Limb (tissue), 2 donors: Measurements from ENCODE around the gene RALGAPA2.

Experiments used
- DNase-seq, 2 donors: peaks; one replicate each; pipeline ENCODE4 v3.0.0-alpha.2; 2016; ENCODE audit errors: extremely low spot score in 2 of 2

Gene RALGAPA2

GRCh38 chr20:20407891-20408805 lies 304.3 kb downstream of the RALGAPA2 start:
- DNase-seq: peak in 1 of 2 donors; percentile 51

DNA sequence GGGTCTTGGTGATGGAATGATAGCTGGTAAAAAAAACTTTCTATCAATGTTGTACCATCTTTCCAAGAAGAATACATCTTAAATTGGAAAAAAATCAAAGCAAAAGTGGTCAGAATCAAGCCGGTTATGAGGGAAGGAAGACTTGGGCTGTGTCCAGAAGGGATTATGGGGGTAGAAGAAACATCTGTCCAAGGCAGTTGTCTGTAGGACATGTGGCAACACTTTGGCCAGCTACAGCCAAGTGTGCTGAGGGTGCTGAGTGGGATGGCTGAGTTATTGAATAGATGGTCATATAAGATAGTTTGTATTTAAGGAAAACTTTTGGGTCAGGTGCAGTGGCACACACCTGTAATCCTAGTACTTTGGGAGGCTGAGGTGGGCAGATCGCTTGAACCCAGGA lies 306.1 kb downstream of the RALGAPA2 start:
- no peak for DNase-seq

DNA sequence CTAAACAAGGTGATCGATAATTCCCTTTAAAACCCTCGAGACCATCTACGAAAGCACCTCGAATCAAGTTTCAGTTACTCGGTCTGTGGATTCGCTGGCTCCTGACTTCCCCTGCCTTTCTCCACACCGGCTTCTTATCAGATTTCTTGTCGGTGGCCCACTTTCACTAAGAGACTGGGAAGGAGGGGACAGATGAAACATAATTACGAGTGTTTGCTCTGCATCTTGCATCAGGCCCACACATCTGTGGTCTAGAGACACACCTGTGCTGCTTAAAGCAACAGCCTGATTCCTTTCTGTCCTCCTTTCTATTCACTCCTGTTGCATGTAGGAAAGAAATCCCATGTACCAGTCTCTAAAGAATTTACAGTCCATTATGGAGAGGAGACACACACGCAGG lies 306.8 kb downstream of the RALGAPA2 start:
- no peak for DNase-seq

DNA sequence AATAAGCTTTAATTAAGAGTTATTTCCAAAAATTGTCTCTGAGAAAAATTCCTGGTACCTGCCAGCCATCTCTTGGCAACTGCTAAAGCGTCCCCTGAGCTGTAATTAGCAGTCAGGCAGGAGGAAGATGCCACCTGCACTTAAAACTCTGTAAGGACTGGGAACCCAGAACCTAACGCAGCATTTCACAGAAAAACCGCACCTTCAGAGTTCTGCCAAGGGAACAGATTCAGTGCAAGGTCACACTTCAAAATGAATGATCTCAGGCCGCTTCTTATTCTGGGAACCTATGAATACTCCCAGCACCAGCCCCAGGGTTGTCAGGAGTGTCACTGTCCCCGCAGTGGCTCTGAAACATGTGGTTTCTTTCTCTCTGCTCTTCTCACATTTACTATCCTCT lies 307.8 kb downstream of the RALGAPA2 start:
- DNase-seq: no peak

DNA sequence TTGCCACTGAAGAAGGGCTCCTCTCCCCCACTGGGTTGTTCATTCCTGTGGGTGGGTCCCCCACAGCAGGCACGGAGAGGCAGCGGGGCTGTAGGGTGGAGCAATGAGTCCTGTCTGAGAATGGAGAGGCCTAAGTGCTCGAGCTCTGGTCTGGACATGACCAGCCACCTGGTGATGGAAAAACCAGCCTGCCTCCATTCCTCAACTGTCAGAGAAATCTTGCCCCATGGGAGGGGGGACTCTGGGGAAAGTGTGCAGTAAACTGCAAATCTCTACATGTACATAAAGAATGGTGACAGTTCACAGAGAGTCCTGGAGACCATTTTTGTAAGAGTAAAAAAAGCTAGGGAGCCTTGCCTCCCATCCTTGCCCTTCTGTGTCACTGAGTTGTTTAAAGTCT lies 310.5 kb downstream of the RALGAPA2 start:
- DNase-seq: no peak

DNA sequence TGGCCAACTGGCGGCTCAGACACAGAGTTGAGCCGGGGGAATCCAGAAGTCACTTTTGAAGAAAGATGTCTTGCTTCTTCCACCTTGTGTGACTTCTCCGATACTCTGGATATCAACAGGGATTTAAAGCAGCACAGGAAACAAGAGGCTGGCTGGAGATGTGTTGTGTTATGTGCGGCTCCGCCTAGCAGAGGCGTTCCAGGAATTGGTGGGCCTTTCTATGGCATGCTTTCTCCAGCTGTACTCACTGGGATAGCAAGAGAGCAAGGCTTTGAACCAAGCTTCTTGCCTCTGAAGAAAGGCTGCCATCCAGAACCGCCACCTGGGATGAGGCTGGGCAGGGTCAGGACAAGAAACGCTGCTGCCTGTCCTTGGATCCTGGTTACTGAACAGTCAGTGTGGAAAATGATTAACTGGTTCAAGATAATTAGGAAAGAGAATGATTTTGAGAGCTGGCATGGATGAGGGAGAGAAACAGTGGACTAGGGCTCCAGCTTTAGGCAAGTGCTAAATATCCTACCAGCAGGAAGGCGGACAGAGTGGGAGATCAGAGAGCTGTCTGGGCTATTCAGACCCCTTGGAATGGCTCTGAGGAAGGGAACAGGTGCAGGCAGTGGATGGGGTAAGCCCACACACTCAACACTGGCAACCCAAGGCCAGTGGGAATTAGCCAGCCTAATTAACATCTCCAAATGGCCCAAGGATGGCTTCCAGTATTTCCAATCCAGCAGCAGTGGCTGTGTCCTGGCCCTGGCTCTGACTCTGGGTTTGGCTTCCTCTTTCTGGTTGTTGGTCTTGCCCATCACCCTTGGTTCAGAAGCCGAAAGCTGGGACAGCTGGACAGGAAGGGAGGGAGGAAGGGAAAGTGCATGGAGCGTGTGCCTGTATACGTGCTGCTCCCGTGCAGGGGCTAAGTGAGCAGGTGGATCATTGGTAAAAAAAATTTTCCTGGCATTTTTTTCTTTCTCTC lies 312.6 kb downstream of the RALGAPA2 start:
- DNase-seq: no peak

- no peak for DNase-seq
Measured at GRCh38 chr20:20398123-20398522, 314.3 kb downstream of the RALGAPA2 start.

DNA sequence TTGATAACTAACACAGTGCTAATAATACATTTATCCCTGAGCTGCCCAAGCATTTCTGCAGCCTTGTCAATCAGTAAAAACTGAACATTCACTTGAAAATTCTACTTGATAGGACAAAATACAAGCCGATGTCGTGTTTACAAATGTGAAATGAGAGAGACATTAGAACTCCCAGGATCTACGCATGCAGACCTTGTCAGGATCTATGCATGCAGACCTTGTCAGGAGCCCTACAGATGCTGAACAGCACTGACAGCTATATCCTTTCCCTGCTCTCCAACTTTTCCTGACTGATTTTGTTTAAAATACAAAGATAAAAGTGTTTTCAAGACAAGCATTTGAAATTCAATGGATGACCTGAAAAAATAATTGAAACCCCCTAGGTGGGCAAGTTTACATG lies 315.6 kb downstream of the RALGAPA2 start:
- no peak for DNase-seq

DNA sequence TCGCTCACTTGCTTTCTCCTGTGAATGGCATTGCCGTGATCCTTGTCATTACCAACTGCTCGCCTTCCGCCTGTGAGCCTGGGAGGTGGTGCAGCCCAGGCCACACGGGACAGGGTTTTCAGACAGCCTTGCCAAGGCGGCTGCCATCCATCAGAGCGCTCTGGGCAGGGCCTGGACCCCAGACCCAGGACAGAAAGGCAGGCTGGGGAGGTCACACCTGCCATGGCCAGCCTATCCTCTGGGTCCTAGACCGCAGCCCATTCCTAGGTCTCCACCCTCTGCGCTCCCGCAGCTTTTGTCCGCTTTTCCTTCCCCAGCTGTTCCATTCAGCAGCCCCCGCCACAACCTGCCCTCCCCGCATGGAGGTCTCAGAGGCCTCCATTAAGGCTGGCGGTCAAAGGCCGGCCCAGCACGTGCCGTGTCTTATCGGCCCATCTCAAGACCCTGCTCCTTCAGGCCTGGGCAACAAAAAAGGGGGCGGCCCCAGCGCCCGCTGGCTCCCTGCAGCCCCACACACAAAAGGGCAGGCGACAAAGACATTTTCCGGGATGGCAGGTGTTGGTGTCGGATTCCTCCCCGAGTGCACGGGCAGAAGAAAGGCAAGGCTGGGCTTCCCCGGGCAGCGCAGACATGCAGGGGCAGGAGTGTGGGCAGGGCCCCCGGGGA lies 316.4 kb downstream of the RALGAPA2 start:
- DNase-seq: peak in 1 of 2 donors; percentile 47

GRCh38 chr20:20395087-20395486 lies 317.4 kb downstream of the RALGAPA2 start:
- no peak for DNase-seq

GRCh38 chr20:20393207-20394120 lies 319.0 kb downstream of the RALGAPA2 start:
- peak in 1 of 2 donors; percentile 25 for DNase-seq

GRCh38 chr20:20391766-20392165 lies 320.7 kb downstream of the RALGAPA2 start:
- no peak for DNase-seq

GRCh38 chr20:20391115-20391514 lies 321.3 kb downstream of the RALGAPA2 start:
- no peak for DNase-seq

DNA sequence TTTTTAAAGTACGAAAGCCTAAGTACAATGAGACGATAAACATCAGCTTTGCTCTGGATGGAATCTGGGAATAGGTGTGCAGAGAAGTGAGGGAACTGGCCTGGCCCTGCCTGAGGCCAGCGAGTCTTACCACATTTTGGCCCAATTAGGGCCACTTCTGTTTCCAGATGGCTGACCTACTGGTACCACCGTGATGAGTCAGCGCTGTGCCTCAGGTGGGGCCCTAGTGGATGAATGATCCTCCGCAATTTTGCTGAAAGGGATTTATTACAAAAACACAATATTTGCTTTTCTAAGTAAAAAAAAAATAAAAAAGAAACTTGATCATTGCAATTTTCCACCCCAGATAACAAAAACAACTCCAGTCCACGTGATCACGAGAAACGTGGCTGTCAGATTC lies 322.1 kb downstream of the RALGAPA2 start:
- no peak for DNase-seq

DNA sequence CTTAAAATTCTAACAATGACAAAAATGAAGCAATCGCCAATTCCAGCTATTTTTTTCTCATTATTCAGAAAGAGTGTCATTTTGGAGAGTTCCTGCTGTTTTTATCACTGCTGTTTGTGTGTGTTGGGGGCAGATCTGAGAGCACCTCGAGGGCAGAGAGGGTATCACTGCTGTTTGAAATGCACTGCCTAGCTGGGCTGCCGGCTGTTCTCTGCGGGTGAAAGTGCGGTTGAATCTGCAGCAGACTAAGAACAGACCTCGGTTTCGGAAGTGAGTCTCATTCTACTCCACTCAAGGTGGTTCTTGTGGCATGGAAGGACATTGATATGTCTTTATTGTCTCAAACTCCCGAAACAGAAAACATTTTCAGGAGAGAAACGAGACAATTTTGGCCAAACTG lies 326.3 kb downstream of the RALGAPA2 start:
- DNase-seq: no peak

DNA sequence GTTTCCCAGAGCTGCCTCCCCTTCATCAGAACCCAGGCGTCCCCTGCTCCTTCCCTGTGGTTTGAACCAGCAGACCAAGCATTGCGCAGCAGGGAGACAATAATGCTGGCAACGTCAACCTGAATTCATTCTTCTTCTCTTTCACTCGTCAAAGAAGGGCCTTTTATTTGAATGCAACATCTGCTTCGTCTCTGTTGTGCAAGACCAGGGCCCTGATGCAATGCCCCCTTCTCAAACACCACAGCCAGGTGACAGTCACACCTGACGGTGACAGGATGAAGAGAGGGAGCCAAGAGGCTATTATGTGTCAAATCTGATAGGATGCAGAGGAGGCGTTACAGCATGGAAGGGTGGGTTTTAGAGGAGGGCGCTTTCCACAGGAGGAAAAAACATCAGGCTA lies 336.6 kb downstream of the RALGAPA2 start:
- DNase-seq: no peak

- DNase-seq: no peak
Measured at GRCh38 chr20:20373091-20373571, 339.3 kb downstream of the RALGAPA2 start.

DNA sequence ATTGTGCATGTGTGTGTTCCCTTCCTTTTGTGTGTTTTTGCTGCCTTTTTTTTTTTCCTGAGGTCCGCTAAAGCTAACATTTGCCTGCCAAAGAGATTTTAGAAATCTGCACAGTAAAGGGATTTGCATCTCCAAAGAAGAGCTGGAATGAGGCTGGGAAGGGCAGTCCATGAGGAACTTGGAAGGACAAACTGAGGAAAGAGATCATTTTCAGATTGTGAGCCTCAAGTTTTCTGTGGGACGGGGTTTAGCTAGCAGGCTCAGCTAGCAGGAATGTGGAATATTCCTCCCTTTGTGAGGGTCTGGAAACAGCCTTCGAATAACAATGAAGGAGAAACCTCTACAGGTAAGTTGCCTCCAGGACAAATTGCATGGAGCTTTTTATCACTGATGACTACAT lies 340.8 kb downstream of the RALGAPA2 start:
- no peak for DNase-seq

- DNase-seq: no peak
Measured at GRCh38 chr20:20371083-20371482, 341.4 kb downstream of the RALGAPA2 start.

- no peak for DNase-seq
Measured at GRCh38 chr20:20370094-20370575, 342.3 kb downstream of the RALGAPA2 start.
